22Rv1 (cell line): Measurements from ENCODE around the gene ANKRD33.

ENCODE experiments used
- H3K27ac ChIP-seq: fragments of 450-650 bp; 2 replicates; pipeline ENCODE4 v1.5.1; 2017
- ZFX ChIP-seq: fragments of 450-650 bp; IDR thresholded peaks from 2 replicates; pipeline ENCODE4 v1.6.1; 2017; ENCODE audit warnings: antibody characterized with exemption, borderline replicate concordance
- TF ChIP-seq, protein P1 (sequence below): fragments of 450-650 bp; IDR thresholded peaks from 2 replicates; pipeline ENCODE4 v1.5.1; 2017; ENCODE audit warnings: mild to moderate bottlenecking

Gene ANKRD33

GRCh38 chr12:51917041-51917590, 29.2 kb downstream of the ANKRD33 start:
- H3K27ac ChIP-seq = no peak overlapping the region
- TF ChIP-seq, protein P1, sequence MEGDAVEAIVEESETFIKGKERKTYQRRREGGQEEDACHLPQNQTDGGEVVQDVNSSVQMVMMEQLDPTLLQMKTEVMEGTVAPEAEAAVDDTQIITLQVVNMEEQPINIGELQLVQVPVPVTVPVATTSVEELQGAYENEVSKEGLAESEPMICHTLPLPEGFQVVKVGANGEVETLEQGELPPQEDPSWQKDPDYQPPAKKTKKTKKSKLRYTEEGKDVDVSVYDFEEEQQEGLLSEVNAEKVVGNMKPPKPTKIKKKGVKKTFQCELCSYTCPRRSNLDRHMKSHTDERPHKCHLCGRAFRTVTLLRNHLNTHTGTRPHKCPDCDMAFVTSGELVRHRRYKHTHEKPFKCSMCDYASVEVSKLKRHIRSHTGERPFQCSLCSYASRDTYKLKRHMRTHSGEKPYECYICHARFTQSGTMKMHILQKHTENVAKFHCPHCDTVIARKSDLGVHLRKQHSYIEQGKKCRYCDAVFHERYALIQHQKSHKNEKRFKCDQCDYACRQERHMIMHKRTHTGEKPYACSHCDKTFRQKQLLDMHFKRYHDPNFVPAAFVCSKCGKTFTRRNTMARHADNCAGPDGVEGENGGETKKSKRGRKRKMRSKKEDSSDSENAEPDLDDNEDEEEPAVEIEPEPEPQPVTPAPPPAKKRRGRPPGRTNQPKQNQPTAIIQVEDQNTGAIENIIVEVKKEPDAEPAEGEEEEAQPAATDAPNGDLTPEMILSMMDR = no peak
- TF ChIP-seq ZFX = no peak

GRCh38 chr12:51917746-51918453, 30.0 kb downstream of the ANKRD33 start:
- H3K27ac ChIP-seq = no peak overlapping the region
- TF ChIP-seq, protein P1 = no peak
- TF ChIP-seq ZFX = no peak

DNA sequence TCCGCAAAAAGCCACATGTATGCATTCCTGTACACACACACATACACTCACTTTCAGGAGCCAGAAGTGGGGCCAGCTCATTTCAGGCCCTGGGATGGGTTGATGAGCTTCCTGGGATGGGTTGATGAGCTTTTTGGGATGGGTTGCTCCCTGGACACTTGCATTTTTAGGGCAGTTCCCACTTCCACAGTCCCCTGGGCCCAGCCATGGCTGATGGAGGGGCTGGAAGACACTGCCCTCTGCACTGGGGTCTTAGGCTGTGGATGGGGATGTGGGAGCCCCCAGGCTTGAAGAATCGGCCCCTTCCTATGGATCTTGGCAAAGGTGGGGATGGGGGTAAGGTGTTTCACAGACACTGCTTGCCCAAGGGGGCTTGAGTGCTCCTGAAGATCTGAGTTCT, 32.1 kb downstream of the ANKRD33 start:
- no peak for TF ChIP-seq ZFX
- TF ChIP-seq, protein P1 = no peak
- H3K27ac ChIP-seq = no peak overlapping the region

- TF ChIP-seq, protein P1 = no peak
- TF ChIP-seq ZFX = no peak
- H3K27ac ChIP-seq = no peak overlapping the region
Observed at GRCh38 chr12:51921017-51921725, 33.3 kb downstream of the ANKRD33 start.

- no peak overlapping the region for H3K27ac ChIP-seq
- TF ChIP-seq, protein P1 = no peak
- no peak for TF ChIP-seq ZFX
Observed at GRCh38 chr12:51922146-51922545, 34.2 kb downstream of the ANKRD33 start.

- TF ChIP-seq ZFX = no peak
- TF ChIP-seq, protein P1 = no peak
- H3K27ac ChIP-seq = no peak overlapping the region
Observed at GRCh38 chr12:51922762-51923505, 35.0 kb downstream of the ANKRD33 start.
